Astrocyte (in vitro differentiated cells and primary cell): ENCODE measurements around the gene FAM168B.

Experiments used
- EZH2 ChIP-seq: IDR thresholded peaks from 2 replicates; pipeline ENCODE4 v1.6.1; 2012; ENCODE audit warnings: mild to moderate bottlenecking, low read length, inconsistent platforms; ENCODE audit not compliant: insufficient read depth
- TF ChIP-seq, protein P1 (sequence below): IDR thresholded peaks from 2 replicates; pipeline ENCODE4 v1.5.1; 2011; ENCODE audit warnings: low read depth, mild to moderate bottlenecking, inconsistent platforms, low read length, moderate library complexity; ENCODE audit not compliant: insufficient read depth

DNA sequence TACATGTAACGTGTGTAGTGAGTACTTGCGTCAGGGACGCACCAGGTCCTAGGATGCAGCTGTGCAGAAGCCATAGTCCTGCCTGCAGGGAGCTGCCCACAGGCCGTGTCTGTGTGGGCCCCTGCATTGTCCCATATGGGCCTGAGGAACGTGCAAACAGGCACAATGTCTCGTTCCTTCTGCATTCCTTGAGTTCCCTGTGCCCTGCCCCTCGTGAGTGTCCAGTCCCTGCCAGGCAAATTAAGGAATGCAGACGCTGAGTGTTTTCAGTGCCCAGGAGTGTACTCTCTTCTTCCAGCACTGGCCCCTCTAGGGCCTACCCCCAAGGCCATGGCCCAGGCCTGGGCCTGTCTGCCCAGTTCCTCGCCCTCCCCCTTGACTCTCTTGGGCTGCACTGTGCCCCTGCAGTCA lies 61.8 kb downstream of the FAM168B start:
- TF ChIP-seq, protein P1, sequence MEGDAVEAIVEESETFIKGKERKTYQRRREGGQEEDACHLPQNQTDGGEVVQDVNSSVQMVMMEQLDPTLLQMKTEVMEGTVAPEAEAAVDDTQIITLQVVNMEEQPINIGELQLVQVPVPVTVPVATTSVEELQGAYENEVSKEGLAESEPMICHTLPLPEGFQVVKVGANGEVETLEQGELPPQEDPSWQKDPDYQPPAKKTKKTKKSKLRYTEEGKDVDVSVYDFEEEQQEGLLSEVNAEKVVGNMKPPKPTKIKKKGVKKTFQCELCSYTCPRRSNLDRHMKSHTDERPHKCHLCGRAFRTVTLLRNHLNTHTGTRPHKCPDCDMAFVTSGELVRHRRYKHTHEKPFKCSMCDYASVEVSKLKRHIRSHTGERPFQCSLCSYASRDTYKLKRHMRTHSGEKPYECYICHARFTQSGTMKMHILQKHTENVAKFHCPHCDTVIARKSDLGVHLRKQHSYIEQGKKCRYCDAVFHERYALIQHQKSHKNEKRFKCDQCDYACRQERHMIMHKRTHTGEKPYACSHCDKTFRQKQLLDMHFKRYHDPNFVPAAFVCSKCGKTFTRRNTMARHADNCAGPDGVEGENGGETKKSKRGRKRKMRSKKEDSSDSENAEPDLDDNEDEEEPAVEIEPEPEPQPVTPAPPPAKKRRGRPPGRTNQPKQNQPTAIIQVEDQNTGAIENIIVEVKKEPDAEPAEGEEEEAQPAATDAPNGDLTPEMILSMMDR: no peak
- no peak for TF ChIP-seq EZH2
